ENCODE measurements around the gene NLGN3. TPM values are rescaled to one million over a fixed set of nuclear protein-coding genes. Genes with fewer than 3 reads are reported as not detected.

The NLGN3 gene
- total and polyA plus RNA-seq, 2 experiments from 2014 or later: 6.4 to 10.2 TPM

GRCh38 chrX:71171110-71171801, 26.6 kb downstream of the NLGN3 start:
- Histone ChIP-seq H3K27ac (peak overlapping the region; percentile 97), H3K4me3 (no peak overlapping the region), H3K4me1 (ENCODE audit: low read depth) (peaks cover 22% of the 10 kb centered on the region), H3K9me3 (ENCODE audit: low read depth) (no peaks in the 10 kb centered on the region), H3K36me3 (no peaks in the 10 kb centered on the region), H3K27me3 (no peaks in the 10 kb centered on the region)
- TF ChIP-seq CTCF (IDR thresholded peaks at IDR 0.05; ENCODE audit: low read depth, low read length): no peak
- DNase-seq (ENCODE audit: low read depth in 1 of 2, low spot score in 1 of 2): peak in 1 of 2 donors; percentile 72

GRCh38 chrX:71173440-71173839, 28.8 kb downstream of the NLGN3 start:
- H3K4me3 ChIP-seq: no peak overlapping the region
- TF ChIP-seq CTCF (IDR thresholded peaks at IDR 0.05; ENCODE audit: low read depth, low read length): no peak
- peak overlapping the region; percentile 64 for H3K27ac ChIP-seq
- no peak for DNase-seq (ENCODE audit: low read depth in 1 of 2, low spot score in 1 of 2)
- H3K9me3 ChIP-seq (ENCODE audit: low read depth): no peaks in the 10 kb centered on the region
- no peaks in the 10 kb centered on the region for H3K36me3 ChIP-seq
- H3K27me3 ChIP-seq: no peaks in the 10 kb centered on the region
- H3K4me1 ChIP-seq (ENCODE audit: low read depth): peaks cover 25% of the 10 kb centered on the region

- DNase-seq (ENCODE audit: low read depth in 1 of 2, low spot score in 1 of 2): no peak
- Histone ChIP-seq H3K36me3 (no peaks in the 10 kb centered on the region), H3K4me3 (no peak overlapping the region), H3K9me3 (ENCODE audit: low read depth) (no peaks in the 10 kb centered on the region), H3K4me1 (ENCODE audit: low read depth) (peaks cover 25% of the 10 kb centered on the region), H3K27me3 (no peaks in the 10 kb centered on the region), H3K27ac (no peak overlapping the region)
- TF ChIP-seq CTCF (IDR thresholded peaks at IDR 0.05; ENCODE audit: low read depth, low read length): no peak
Observed at GRCh38 chrX:71174795-71175194, 30.2 kb downstream of the NLGN3 start.

- DNase-seq (ENCODE audit: low read depth in 1 of 2, low spot score in 1 of 2): no peak
Observed at GRCh38 chrX:71175531-71175930, 30.9 kb downstream of the NLGN3 start.

GRCh38 chrX:71177327-71177726, 32.7 kb downstream of the NLGN3 start:
- no peak for TF ChIP-seq CTCF (IDR thresholded peaks at IDR 0.05; ENCODE audit: low read depth, low read length)
- no peaks in the 10 kb centered on the region for H3K27me3 ChIP-seq
- no peak overlapping the region for H3K4me3 ChIP-seq
- H3K27ac ChIP-seq: peak overlapping the region; percentile 54
- peaks cover 11% of the 10 kb centered on the region for H3K4me1 ChIP-seq (ENCODE audit: low read depth)
- no peaks in the 10 kb centered on the region for H3K9me3 ChIP-seq (ENCODE audit: low read depth)
- no peak for DNase-seq (ENCODE audit: low read depth in 1 of 2, low spot score in 1 of 2)
- H3K36me3 ChIP-seq: no peaks in the 10 kb centered on the region

More at GRCh38 chrX:71175531-71175930, 30.9 kb downstream of the NLGN3 start:
- Histone ChIP-seq H3K27ac (no peak overlapping the region), H3K27me3 (no peaks in the 10 kb centered on the region), H3K9me3 (ENCODE audit: low read depth) (no peaks in the 10 kb centered on the region), H3K4me3 (no peak overlapping the region), H3K36me3 (no peaks in the 10 kb centered on the region), H3K4me1 (ENCODE audit: low read depth) (peaks cover 24% of the 10 kb centered on the region)
- no peak for TF ChIP-seq CTCF (IDR thresholded peaks at IDR 0.05; ENCODE audit: low read depth, low read length)
